ENCODE measurements around the gene BCLAF3.

DNA sequence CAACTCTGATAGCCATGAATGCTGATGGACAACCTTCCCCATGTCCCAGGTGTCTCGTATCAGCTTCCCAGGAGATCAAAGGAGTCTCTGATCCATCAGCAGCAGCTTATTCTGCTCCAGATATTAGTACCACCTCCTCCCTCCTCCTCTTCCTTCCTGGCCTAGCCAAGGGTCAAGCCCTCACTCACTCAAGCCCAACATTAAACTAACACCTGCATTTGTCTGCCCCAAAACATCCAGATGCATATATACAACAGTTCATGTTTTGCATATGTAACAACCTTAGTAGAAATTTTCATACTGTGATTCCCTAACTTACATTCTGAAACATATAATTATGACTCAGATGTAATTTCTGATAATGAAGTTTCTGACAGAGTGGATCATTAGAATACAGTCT, 29.9 kb downstream of the BCLAF3 start:
- TF ChIP-seq, protein P1, sequence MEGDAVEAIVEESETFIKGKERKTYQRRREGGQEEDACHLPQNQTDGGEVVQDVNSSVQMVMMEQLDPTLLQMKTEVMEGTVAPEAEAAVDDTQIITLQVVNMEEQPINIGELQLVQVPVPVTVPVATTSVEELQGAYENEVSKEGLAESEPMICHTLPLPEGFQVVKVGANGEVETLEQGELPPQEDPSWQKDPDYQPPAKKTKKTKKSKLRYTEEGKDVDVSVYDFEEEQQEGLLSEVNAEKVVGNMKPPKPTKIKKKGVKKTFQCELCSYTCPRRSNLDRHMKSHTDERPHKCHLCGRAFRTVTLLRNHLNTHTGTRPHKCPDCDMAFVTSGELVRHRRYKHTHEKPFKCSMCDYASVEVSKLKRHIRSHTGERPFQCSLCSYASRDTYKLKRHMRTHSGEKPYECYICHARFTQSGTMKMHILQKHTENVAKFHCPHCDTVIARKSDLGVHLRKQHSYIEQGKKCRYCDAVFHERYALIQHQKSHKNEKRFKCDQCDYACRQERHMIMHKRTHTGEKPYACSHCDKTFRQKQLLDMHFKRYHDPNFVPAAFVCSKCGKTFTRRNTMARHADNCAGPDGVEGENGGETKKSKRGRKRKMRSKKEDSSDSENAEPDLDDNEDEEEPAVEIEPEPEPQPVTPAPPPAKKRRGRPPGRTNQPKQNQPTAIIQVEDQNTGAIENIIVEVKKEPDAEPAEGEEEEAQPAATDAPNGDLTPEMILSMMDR (IDR thresholded peaks at IDR 0.05), result no peak
- no peak for TF ChIP-seq POLR2A (IDR thresholded peaks at IDR 0.05)
